Activated naive CD4-positive, alpha-beta T cell treated with Interleukin-2 at 50 U/mL for 16 hours (primary cell): ENCODE measurements around the gene ZNF829.
A peak's percentile ranks its signal among the peaks of the same experiment; 100 is the strongest.

ENCODE experiments used
- DNase-seq: peaks from one replicate; pipeline ENCODE4 v3.0.0-alpha.2; 2020

ZNF829 gene

DNA sequence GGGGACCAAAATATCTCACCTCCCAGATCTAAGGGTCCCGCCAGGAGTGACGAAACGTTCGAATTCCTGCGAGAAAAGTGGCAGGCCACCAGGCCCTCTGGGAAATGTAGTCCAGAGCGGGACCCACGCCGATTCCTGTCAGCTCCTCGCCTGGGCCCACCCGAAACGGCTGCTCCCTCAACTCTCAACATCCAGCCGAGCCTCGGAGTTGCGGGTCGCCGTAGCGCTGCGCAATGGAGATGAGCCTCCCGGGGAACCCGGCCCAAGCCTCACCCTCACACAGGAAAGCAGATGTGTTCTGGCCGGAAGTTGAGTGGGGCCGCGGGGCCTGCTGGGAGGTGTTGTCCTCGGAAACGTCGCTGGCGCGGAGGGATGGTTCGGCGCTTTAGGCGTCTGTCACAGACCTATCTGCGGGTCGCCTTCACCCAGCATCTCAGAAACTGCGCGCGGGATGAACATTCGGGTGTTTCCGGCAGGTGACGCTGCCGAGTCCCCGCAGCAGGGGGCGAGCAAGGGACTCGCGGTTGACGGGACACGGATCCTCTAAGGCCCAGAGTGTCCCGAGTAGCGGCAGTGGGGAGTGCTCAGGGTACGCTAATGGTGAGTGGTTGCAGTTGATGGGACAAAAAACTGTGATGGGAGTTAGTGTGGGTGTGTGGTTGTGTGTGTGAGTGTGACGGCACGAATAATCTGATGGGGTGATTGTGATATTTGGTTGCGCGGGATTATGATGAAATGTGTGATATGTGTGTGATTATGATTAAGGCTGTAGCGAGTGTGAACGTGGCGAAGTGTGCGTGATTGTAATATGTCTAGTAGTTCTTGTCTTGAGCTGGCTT is at the start of gene ZNF829, which contains the start of gene ZNF568:
TSS of gene ZNF829 (minus strand) at position 300 of the 839 bp plus-strand sequence. CDS start 1,124 bp downstream, outside the sequence.
TSS of gene ZNF568 (plus strand) at position 341 of the 839 bp plus-strand sequence. CDS start 6,439 bp downstream, outside the sequence.
- DNase-seq: peak; percentile 94

GRCh38 chr19:36963280-36963679 is 47.2 kb upstream of the ZNF829 start:
- DNase-seq: no peak

DNA sequence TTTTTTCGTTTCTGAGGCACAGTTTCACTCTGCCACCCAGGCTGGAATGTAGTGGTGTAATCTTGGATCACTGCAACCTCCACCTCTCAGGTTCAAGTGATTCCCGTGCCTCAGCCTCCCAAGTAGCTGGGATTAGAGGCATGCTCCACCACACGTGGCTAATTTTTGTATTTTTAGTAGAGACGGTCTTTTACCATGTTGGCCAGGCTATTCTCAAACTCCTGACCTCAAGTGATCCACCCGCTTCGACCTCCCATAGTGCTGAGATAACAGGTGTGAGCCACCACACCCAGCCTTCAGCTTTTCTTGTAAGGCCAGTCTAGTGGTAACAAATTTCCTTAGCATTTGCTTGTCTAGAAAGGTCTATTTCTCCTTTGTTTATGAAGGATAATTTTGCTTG is 46.3 kb upstream of the ZNF829 start:
- no peak for DNase-seq

DNA sequence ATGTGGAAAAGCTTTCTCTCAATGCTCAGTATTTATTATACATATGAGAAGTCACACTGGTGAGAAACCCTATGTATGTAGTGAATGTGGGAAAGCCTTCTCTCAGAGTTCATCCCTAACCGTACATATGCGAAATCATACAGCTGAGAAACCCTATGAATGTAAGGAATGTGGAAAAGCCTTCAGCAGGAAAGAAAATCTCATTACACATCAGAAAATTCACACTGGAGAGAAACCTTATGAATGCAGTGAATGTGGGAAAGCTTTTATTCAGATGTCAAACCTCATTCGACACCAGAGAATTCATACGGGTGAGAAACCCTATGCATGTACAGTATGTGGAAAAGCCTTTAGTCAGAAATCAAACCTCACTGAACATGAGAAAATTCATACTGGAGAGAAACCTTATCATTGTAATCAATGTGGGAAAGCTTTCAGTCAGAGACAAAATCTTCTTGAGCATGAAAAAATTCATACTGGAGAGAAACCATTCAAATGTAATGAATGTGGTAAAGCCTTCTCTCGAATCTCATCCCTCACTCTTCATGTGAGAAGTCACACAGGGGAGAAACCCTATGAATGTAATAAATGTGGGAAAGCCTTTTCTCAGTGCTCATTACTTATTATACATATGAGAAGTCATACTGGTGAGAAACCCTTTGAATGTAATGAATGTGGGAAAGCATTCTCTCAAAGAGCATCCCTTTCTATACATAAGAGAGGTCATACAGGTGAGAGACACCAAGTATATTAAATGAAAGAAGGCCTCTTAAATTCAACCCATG is 34.4 kb upstream of the ZNF829 start:
- DNase-seq: no peak

- DNase-seq: no peak
These were observed 23.1 kb upstream of the ZNF829 start for GRCh38 chr19:36939153-36939552.

- no peak for DNase-seq
These were observed 15.6 kb upstream of the ZNF829 start for GRCh38 chr19:36931684-36932083.

- no peak for DNase-seq
These were observed 2.0 kb upstream of the ZNF829 start for GRCh38 chr19:36918090-36918489.

DNA sequence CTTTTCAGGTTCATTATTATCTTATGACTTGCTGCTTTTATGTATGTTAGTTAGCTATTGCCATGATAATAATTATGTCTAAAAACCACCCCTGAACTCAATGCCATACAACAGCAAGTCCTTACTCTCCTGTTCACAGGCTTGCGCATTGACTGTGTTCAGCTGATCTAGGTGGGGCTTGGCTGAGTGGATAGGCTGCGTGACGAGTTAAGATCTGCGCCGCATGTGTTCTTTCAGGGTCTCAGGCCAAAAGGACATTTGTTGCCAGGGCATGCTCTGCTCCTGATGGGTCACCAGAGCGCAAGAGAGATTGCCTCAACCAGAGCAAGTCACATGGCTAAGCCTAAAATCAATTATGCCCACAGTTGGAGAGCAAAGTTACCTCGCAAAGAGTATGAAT is 900 bp upstream of the ZNF829 start:
- DNase-seq: no peak

- DNase-seq: no peak
These were observed 17.7 kb downstream of the ZNF829 start for GRCh38 chr19:36898422-36898821.

GRCh38 chr19:36894849-36895383 is 21.2 kb downstream of the ZNF829 start:
- DNase-seq: no peak

DNA sequence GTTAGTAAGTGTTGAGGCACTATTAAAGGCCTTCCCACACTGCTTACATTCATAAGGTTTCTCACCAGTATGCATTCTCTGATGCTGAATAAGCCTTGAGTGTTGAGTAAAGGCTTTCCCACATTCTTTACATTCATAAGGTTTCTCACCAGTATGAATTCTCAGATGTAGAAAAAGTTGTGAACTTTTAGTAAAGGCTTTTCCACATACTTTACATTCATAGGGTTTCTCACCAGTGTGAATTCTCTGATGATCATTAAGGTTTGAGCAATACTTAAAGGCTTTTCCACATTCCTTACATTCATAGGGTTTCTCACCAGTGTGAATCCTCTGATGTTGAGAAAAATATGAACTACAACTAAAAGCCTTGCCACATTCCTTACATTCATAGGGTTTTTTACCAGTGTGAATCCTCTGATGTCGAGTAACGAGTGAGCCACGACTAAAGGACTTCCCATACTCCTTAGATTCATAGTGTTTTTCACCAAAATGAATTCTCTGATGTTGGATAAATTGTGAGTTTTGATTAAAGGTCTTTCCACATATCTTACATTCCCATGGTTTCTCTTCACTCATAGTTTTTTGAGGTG is 24.2 kb downstream of the ZNF829 start:
- no peak for DNase-seq

- no peak for DNase-seq
These were observed 38.8 kb downstream of the ZNF829 start for GRCh38 chr19:36876993-36877938.

GRCh38 chr19:36851898-36852297 is 64.2 kb downstream of the ZNF829 start:
- DNase-seq: no peak

DNA sequence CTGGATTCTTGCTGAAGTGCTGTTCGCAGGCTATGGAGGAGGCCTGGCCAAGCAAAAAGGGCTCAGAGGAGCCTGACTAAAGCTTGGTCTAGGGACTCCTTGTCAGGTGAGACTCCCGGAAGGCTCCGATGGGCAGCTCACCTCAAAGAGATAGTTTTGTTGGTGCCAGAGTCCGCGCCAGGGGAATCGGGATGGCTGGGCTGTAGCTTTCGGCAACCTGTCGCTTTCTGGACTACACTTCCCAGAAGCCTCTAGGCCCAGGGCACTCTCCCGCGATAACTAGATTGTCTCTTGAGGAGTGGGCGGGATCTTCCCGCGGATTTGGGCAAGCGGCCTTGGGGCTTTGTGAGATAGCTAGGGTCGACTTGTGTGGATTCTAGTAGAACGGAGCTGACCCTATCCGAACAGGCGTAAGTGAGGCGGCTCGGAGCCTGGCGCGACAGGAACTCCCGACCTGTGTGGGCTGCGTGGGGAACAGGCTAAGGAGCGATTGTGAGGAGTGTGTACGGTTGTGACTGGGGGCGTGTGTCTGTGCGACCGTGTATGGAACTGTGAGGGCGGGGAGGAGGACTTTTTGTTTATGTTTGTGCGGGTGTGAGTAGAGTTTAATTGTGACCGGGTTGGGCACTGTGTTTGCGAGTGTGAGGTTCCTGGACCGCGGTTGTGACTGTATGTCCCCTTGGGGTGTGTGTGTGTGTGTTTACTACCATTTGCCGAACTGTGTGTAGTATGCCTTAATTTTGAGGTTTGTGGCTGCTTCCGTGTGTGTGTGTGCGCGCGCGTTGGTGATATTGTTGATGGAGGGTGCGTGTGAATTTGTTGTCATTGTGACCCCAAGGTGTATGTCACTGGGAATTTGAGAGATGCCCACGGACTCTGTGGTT is 65.3 kb downstream of the ZNF829 start, which contains the start of gene ZNF345:
TSS of gene ZNF345 (plus strand) at position 318 of the 884 bp plus-strand sequence. CDS start 25,955 bp downstream, outside the sequence.
- peak; percentile 85 for DNase-seq

- DNase-seq: peak; percentile 92
These were observed 66.2 kb downstream of the ZNF829 start for GRCh38 chr19:36849701-36850558.

DNA sequence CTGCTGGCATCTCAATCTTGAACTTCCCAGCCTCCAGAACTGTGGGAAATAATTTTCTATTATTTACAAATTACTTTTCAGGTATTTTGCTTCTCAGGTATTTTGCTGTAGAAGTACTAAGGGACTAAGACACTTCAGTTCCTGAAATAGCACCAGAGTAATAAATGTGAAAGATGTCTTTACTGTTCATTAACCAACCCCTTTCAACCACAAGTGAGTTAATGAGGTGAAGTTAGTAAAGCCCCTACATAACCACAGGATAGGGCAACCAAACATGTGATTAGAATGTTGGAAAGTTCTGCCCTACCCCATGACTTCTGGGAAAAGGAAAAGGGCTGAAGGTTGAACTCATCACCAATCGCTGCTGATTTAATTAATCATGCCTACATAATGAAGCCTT is 68.1 kb downstream of the ZNF829 start:
- no peak for DNase-seq

GRCh38 chr19:36838784-36839324 is 77.2 kb downstream of the ZNF829 start:
- DNase-seq: no peak
